ENCODE measurements around the gene HNRNPA2B1.
"Not testable (repeated sequence)": the region's sequence is repeated elsewhere in the genome, so short reads cannot be mapped to it uniquely, and the experiment has no call there.

Gene HNRNPA2B1

GRCh38 chr7:26169271-26169670 lies 31.3 kb downstream of the HNRNPA2B1 start:
- in situ Hi-C loops (cut with MboI; ENCODE audit: low sequenced_read_pairs): no loop called here

- in situ Hi-C loops (cut with MboI; ENCODE audit: low sequenced_read_pairs): no loop called here
These were observed 32.0 kb downstream of the HNRNPA2B1 start for GRCh38 chr7:26168458-26169023.

GRCh38 chr7:26167303-26167934 lies 33.1 kb downstream of the HNRNPA2B1 start:
- in situ Hi-C loops (cut with MboI; ENCODE audit: low sequenced_read_pairs): no loop called here

- in situ Hi-C loops (cut with MboI; ENCODE audit: low sequenced_read_pairs): no loop called here
These were observed 33.8 kb downstream of the HNRNPA2B1 start for GRCh38 chr7:26166684-26167266.

GRCh38 chr7:26165950-26166683 lies 34.4 kb downstream of the HNRNPA2B1 start:
- in situ Hi-C loops (cut with MboI; ENCODE audit: low sequenced_read_pairs): no loop called here

- in situ Hi-C loops (cut with MboI; ENCODE audit: low sequenced_read_pairs): not testable (repeated sequence)
These were observed 36.7 kb downstream of the HNRNPA2B1 start for GRCh38 chr7:26163804-26164203.

- in situ Hi-C loops (cut with MboI; ENCODE audit: low sequenced_read_pairs): no loop called here
These were observed 38.1 kb downstream of the HNRNPA2B1 start for GRCh38 chr7:26162431-26162830.

- in situ Hi-C loops (cut with MboI; ENCODE audit: low sequenced_read_pairs): no loop called here
These were observed 39.6 kb downstream of the HNRNPA2B1 start for GRCh38 chr7:26160896-26161295.

GRCh38 chr7:26159243-26159642 lies 41.3 kb downstream of the HNRNPA2B1 start:
- in situ Hi-C loops (cut with MboI; ENCODE audit: low sequenced_read_pairs): no loop called here

- in situ Hi-C loops (cut with MboI; ENCODE audit: low sequenced_read_pairs): no loop called here
These were observed 42.9 kb downstream of the HNRNPA2B1 start for GRCh38 chr7:26157520-26158105.

GRCh38 chr7:26156451-26157420 lies 43.8 kb downstream of the HNRNPA2B1 start:
- in situ Hi-C loops (cut with MboI; ENCODE audit: low sequenced_read_pairs): no loop called here

GRCh38 chr7:26155531-26156375 lies 44.8 kb downstream of the HNRNPA2B1 start:
- in situ Hi-C loops (cut with MboI; ENCODE audit: low sequenced_read_pairs): no loop called here

- in situ Hi-C loops (cut with MboI; ENCODE audit: low sequenced_read_pairs): no loop called here
These were observed 46.4 kb downstream of the HNRNPA2B1 start for GRCh38 chr7:26153823-26154783.

- in situ Hi-C loops (cut with MboI; ENCODE audit: low sequenced_read_pairs): no loop called here
These were observed 47.2 kb downstream of the HNRNPA2B1 start for GRCh38 chr7:26153241-26153822.

GRCh38 chr7:26152782-26153240 lies 47.7 kb downstream of the HNRNPA2B1 start:
- in situ Hi-C loops (cut with MboI; ENCODE audit: low sequenced_read_pairs): not testable (repeated sequence)

- in situ Hi-C loops (cut with MboI; ENCODE audit: low sequenced_read_pairs): no loop called here
These were observed 48.4 kb downstream of the HNRNPA2B1 start, which contains the start of gene NFE2L3 for GRCh38 chr7:26151953-26152781. Gene NFE2L3 (plus strand): TSS chr7:26152198. CDS start chr7:26152499, 301 bp downstream.

- in situ Hi-C loops (cut with MboI; ENCODE audit: low sequenced_read_pairs): no loop called here
These were observed 48.9 kb downstream of the HNRNPA2B1 start for GRCh38 chr7:26151650-26151952.

Data from HL-60/S4 treated with retinoic acid at 250 ng/mL for 4 days and 3 days (cell line).